SK-N-SH treated with all-trans-retinoic acid at 6 μM for 48 hours (cell line): ENCODE results near the gene ANKRD55.

ENCODE experiments used
- BACH2 ChIP-seq: fragments of 250-450 bp; sonication (Bioruptor Pico); IDR thresholded peaks from 2 replicates; pipeline ENCODE4 v1.9.0; 2021; ENCODE audit warnings: mild to moderate bottlenecking, borderline replicate concordance
- ESRRG ChIP-seq: fragments of 250-450 bp; sonication (Bioruptor Pico); IDR thresholded peaks from 2 replicates; pipeline ENCODE4 v1.6.1; 2021; ENCODE audit warnings: mild to moderate bottlenecking
- TCF4 ChIP-seq: fragments of 250-450 bp; sonication (Bioruptor Pico); IDR thresholded peaks from 2 replicates; pipeline ENCODE4 v1.8.0; 2021; ENCODE audit warnings: mild to moderate bottlenecking, moderate library complexity, borderline replicate concordance
- TOX ChIP-seq: fragments of 250-450 bp; sonication (Bioruptor Pico); IDR thresholded peaks from 2 replicates; pipeline ENCODE4 v1.8.0; 2021; ENCODE audit warnings: mild to moderate bottlenecking, moderate library complexity, borderline replicate concordance
- ZFP30 ChIP-seq: fragments of 450-650 bp; formaldehyde crosslinking; IDR thresholded peaks from 2 replicates; pipeline ENCODE4 v1.5.0; 2022; ENCODE audit warnings: mild to moderate bottlenecking, moderate library complexity
- TF ChIP-seq, protein P1 (sequence below): fragments of 250-450 bp; sonication (Bioruptor Pico); IDR thresholded peaks from 2 replicates; pipeline ENCODE4 v1.8.0; 2020; ENCODE audit warnings: mild to moderate bottlenecking, moderate library complexity, borderline replicate concordance
- TF ChIP-seq, protein P2 (sequence below): fragments of 250-450 bp; sonication (Bioruptor Pico); IDR thresholded peaks from 2 replicates; pipeline ENCODE4 v1.5.1; 2020; ENCODE audit warnings: low read depth, mild to moderate bottlenecking, moderate library complexity
- TF ChIP-seq, protein P3 (sequence below): fragments of 250-450 bp; sonication (Bioruptor Pico); IDR thresholded peaks from 2 replicates; pipeline ENCODE4 v1.5.0; 2020; ENCODE audit warnings: mild to moderate bottlenecking, moderate library complexity
- TF ChIP-seq, protein P4 (sequence below): fragments of 250-450 bp; sonication (Bioruptor Pico); IDR thresholded peaks from 2 replicates; pipeline ENCODE4 v1.8.0; 2021; ENCODE audit warnings: low read depth, mild to moderate bottlenecking, moderate library complexity, borderline replicate concordance

DNA sequence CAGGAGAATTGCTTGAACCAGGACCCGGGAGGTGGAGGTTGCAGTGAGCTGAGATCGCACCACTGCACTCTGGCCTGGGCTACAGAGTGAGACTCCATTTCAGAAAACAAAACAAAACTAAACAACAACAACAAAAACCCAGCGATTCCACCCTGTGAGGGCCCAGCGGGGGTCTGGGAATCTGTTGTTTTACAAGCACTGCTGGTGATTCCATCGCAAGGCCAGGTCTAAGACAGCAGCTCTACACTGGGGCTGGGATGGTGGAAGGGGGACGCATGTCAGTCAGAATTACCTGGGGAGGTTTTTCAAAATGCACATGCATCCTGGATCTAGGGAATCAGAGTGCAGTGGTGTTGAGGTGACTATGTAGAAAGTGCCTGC lies 90.9 kb downstream of the ANKRD55 start:
- TF ChIP-seq, protein P1, sequence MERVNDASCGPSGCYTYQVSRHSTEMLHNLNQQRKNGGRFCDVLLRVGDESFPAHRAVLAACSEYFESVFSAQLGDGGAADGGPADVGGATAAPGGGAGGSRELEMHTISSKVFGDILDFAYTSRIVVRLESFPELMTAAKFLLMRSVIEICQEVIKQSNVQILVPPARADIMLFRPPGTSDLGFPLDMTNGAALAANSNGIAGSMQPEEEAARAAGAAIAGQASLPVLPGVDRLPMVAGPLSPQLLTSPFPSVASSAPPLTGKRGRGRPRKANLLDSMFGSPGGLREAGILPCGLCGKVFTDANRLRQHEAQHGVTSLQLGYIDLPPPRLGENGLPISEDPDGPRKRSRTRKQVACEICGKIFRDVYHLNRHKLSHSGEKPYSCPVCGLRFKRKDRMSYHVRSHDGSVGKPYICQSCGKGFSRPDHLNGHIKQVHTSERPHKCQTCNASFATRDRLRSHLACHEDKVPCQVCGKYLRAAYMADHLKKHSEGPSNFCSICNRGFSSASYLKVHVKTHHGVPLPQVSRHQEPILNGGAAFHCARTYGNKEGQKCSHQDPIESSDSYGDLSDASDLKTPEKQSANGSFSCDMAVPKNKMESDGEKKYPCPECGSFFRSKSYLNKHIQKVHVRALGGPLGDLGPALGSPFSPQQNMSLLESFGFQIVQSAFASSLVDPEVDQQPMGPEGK (CRISPR knock-in tag) = no peak
- TF ChIP-seq, protein P2, sequence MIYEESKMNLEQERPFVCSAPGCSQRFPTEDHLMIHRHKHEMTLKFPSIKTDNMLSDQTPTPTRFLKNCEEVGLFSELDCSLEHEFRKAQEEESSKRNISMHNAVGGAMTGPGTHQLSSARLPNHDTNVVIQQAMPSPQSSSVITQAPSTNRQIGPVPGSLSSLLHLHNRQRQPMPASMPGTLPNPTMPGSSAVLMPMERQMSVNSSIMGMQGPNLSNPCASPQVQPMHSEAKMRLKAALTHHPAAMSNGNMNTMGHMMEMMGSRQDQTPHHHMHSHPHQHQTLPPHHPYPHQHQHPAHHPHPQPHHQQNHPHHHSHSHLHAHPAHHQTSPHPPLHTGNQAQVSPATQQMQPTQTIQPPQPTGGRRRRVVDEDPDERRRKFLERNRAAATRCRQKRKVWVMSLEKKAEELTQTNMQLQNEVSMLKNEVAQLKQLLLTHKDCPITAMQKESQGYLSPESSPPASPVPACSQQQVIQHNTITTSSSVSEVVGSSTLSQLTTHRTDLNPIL (CRISPR knock-in tag) = no peak
- TF ChIP-seq ZFP30 (no peak), TOX (CRISPR knock-in tag) (no peak), TCF4 (CRISPR knock-in tag) (no peak), BACH2 (CRISPR knock-in tag) (no peak), ESRRG (no peak)
- TF ChIP-seq, protein P3, sequence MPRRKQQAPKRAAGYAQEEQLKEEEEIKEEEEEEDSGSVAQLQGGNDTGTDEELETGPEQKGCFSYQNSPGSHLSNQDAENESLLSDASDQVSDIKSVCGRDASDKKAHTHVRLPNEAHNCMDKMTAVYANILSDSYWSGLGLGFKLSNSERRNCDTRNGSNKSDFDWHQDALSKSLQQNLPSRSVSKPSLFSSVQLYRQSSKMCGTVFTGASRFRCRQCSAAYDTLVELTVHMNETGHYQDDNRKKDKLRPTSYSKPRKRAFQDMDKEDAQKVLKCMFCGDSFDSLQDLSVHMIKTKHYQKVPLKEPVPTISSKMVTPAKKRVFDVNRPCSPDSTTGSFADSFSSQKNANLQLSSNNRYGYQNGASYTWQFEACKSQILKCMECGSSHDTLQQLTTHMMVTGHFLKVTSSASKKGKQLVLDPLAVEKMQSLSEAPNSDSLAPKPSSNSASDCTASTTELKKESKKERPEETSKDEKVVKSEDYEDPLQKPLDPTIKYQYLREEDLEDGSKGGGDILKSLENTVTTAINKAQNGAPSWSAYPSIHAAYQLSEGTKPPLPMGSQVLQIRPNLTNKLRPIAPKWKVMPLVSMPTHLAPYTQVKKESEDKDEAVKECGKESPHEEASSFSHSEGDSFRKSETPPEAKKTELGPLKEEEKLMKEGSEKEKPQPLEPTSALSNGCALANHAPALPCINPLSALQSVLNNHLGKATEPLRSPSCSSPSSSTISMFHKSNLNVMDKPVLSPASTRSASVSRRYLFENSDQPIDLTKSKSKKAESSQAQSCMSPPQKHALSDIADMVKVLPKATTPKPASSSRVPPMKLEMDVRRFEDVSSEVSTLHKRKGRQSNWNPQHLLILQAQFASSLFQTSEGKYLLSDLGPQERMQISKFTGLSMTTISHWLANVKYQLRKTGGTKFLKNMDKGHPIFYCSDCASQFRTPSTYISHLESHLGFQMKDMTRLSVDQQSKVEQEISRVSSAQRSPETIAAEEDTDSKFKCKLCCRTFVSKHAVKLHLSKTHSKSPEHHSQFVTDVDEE (CRISPR knock-in tag) = no peak
- TF ChIP-seq, protein P4, sequence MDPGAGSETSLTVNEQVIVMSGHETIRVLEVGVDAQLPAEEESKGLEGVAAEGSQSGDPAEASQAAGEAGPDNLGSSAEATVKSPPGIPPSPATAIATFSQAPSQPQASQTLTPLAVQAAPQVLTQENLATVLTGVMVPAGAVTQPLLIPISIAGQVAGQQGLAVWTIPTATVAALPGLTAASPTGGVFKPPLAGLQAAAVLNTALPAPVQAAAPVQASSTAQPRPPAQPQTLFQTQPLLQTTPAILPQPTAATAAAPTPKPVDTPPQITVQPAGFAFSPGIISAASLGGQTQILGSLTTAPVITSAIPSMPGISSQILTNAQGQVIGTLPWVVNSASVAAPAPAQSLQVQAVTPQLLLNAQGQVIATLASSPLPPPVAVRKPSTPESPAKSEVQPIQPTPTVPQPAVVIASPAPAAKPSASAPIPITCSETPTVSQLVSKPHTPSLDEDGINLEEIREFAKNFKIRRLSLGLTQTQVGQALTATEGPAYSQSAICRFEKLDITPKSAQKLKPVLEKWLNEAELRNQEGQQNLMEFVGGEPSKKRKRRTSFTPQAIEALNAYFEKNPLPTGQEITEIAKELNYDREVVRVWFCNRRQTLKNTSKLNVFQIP = no peak
